ENCODE results near the gene TASP1.
"Not testable (repeated sequence)": the region's sequence is repeated elsewhere in the genome, so short reads cannot be mapped to it uniquely, and the experiment has no call there.

TASP1 gene

GRCh38 chr20:13638496-13639149 lies at the start of gene TASP1:
TASP1 (minus strand) TSS chr20:13638932; CDS start chr20:13630078, 8,854 bp downstream.
- DNase-seq (ENCODE audit: low spot score): peak; percentile 97

- no peak for DNase-seq (ENCODE audit: low spot score)
Observed at GRCh38 chr20:13687815-13688214, 49.1 kb upstream of the TASP1 start.

GRCh38 chr20:13685623-13686022 lies 46.9 kb upstream of the TASP1 start:
- no peak for DNase-seq (ENCODE audit: low spot score)

- no peak for DNase-seq (ENCODE audit: low spot score)
Observed at GRCh38 chr20:13684566-13685222, 46.0 kb upstream of the TASP1 start.

DNA sequence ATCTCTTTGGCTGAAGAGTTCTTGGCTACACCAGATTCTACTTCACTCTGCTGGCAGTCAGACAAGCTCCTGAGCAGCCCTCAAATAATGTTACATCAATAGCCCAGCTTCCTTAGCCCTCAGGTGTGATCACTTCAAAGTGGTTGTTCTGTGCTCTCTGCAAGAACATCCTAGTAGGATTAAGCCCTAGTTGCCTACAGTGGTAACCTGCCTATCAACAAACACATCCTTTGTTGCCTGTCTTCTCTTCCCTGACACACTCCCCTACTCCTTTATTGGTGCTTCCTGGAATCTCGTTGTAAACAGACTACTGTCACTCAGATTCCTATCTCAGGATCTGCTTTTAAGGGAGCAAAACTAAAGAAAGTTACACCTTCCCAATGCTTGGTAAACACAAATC lies 45.1 kb upstream of the TASP1 start:
- DNase-seq (ENCODE audit: low spot score): no peak

- no peak for DNase-seq (ENCODE audit: low spot score)
Observed at GRCh38 chr20:13681248-13682125, 42.8 kb upstream of the TASP1 start.

DNA sequence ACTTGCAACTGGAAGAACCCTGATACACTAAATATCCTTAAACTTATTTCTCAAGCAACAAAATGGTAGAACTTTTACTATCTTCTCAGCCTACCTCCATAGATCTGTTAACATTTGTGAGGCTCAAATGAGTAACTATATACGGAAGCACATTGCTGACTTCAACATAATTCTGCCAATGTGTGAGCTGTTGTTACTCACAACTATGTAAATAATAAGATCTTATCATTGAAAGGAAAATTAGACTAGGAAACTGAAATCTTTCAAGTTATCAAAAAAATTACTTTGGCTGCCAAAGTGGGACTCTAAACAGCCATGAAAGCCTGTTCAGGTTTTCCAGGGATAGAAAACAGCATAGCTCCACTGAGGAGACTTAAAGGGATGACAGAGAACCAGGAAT lies 40.2 kb upstream of the TASP1 start:
- DNase-seq (ENCODE audit: low spot score): no peak

DNA sequence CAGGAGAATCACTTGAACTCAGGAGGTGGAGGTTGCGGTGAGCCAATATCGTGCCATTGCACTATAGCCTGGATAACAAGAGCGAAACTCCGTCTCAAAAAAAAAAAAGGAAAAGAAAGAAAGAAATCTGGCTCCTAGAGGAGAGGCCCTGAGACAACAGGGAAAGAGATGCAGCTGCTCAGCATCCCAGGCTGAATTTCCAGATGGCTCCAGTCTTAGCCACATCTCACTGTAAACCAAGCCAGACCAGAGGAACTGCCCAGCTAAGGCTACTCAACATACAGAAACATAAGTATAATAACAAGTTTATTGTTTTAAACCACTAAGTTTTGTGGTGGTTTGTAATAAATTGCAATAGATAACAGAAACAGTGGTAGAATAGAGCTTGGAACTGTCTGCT lies 38.5 kb upstream of the TASP1 start:
- no peak for DNase-seq (ENCODE audit: low spot score)

DNA sequence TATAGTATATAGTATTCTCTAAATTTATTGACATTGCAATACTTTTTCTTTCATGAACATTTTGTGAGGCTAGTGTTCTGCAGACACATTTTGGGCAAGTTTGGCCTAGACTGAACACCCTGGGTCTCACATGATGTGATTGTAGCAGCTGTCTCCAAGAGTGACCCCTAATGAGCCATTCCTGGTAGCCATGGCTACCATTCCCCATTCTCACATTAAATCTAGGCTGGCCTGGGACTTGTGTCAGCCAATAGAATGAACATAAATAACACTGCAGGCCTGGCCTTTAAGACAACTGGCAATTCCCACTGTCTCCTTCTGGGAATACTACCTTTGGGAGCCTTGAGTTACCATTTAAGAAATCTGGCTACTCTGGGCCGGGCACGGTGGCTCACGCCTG lies 38.0 kb upstream of the TASP1 start:
- no peak for DNase-seq (ENCODE audit: low spot score)

DNA sequence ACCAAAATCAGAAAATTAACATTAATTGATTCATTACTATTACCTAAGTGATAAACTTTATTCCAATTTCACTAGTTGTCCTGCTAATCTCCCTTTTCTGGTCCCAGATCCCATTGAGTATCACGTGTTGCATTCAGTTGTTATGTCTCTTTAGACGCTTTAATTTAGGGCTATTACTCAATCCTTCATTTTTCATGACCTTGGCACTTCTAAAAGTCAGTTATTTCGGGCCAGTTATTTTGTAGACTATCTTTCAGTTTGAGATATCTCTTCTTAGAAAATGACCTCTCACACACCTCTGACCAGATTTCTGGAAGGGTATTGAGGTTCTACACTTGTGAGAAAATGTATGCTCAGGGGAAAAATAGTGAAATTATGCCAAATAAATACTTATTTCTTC lies 34.0 kb upstream of the TASP1 start:
- no peak for DNase-seq (ENCODE audit: low spot score)

- peak; percentile 30 for DNase-seq (ENCODE audit: low spot score)
Observed at GRCh38 chr20:13671916-13672378, 33.2 kb upstream of the TASP1 start.

- DNase-seq (ENCODE audit: low spot score): no peak
Observed at GRCh38 chr20:13671512-13671911, 32.8 kb upstream of the TASP1 start.

GRCh38 chr20:13670160-13670559 lies 31.4 kb upstream of the TASP1 start:
- no peak for DNase-seq (ENCODE audit: low spot score)

DNA sequence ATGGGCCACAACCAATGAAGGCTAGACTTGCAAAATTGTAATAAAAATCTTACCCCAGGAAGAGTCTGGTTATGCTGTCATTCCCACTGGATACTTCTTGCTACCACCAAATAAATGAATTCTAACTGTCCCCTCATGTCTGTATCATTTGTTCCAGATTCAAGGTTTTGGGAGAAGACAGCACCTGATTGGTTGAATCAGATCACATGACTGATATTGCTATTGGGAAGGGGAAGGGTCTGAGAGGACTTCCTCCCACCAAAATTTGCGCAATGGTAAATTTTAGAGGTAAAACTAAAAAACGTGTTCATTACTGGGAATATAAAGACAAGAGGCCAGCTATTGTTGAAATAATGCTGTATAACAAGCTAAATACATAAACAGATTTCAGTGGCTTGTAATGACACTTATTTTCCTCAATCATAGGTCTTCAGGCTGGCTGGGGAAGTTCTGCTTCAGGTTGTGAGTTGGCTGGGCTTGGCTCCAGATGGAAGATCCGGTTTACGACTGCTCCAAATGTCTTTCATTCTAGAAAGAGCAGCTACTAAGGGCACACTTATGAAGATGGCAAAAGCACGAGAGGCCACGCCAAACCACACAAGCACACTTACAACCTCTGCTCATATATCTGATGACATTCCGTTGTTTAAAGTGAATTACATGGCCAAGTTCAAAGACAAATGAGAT lies 27.1 kb upstream of the TASP1 start:
- DNase-seq (ENCODE audit: low spot score): no peak

GRCh38 chr20:13661070-13661685 lies 22.4 kb upstream of the TASP1 start:
- no peak for DNase-seq (ENCODE audit: low spot score)

GRCh38 chr20:13659288-13659687 lies 20.6 kb upstream of the TASP1 start:
- DNase-seq (ENCODE audit: low spot score): no peak

- not testable (repeated sequence) for DNase-seq (ENCODE audit: low spot score)
Observed at GRCh38 chr20:13658060-13658459, 19.3 kb upstream of the TASP1 start.

GRCh38 chr20:13656721-13657368 lies 18.1 kb upstream of the TASP1 start:
- DNase-seq (ENCODE audit: low spot score): no peak

DNA sequence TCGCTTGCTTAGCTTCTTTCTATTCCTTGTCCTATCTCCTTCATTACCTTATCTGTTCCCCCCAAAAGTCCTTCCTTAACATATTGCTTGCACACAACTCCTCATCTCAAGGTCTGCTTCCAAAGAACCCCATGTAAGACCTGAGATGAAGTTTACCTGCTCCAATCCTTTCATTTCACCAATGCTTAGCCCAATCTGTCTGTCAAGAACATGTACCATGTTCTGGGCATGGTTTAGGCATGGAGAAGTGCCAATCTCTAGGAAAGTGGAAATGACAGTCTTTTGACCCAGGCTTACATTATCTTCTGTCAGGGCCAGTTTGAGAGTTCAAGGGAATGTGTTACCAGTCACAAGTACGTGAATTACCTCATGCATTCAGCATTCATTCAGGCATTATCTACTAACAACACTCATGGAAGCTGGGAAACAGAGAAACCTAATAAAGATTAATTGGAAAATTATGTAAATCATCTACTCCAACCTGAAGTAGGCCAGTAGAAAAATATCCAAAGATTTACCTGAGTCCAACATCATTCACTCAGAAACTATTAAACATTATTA lies 15.8 kb upstream of the TASP1 start:
- DNase-seq (ENCODE audit: low spot score): no peak

DNA sequence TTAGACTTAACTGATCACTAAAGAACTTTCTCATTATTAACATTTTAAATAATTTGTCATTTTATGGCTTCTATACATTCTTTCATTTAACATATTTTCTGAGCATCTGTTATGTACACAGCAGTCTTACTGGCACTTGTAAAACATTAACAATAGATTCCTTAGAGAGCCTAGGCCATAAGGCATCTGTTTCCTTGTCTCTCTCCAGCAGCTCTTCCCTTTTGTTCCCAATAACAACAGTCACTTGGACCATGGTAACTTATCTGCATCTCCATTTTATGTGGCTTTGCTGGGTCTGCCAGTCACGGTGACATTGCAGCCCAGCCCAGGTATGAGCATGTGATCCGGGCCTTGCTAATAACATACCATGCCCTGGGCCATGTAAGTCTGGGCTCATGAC lies 11.7 kb upstream of the TASP1 start:
- no peak for DNase-seq (ENCODE audit: low spot score)

Data from COLO829 (cell line).